Astrocyte (in vitro differentiated cells and primary cell): ENCODE data around the gene FTH1. TPM values are rescaled to one million over a fixed set of nuclear protein-coding genes. Genes with fewer than 3 reads are reported as not detected.
A peak's percentile ranks its signal among the peaks of the same experiment; 100 is the strongest.

Experiments used
- DNase-seq: peaks from one replicate; pipeline ENCODE4 v3.0.0-alpha.2; 2010; ENCODE audit warnings: low read depth
- FAIRE-seq: peaks from 2 replicates; lab custom pipeline; 2011; peaks lifted over from hg19 to GRCh38; lab: Jason Lieb, UNC
- H2AFZ ChIP-seq: 2 replicates; pipeline ENCODE4 v1.6.0; 2012; ENCODE audit warnings: low read depth, low read length, inconsistent platforms
- H3K27ac ChIP-seq: 2 replicates; pipeline ENCODE4 v1.5.1; 2011; ENCODE audit warnings: low read depth, low read length, inconsistent platforms
- H3K27me3 ChIP-seq: 2 replicates; pipeline ENCODE4 v1.6.0; 2011; ENCODE audit warnings: low read length, inconsistent platforms; ENCODE audit not compliant: insufficient read depth
- H3K36me3 ChIP-seq: 2 replicates; pipeline ENCODE4 v1.5.1; 2011; ENCODE audit warnings: low read length, inconsistent platforms; ENCODE audit not compliant: insufficient read depth
- H3K4me1 ChIP-seq: 2 replicates; pipeline ENCODE4 v1.5.1; 2011; ENCODE audit warnings: low read length, inconsistent platforms; ENCODE audit not compliant: insufficient read depth
- H3K4me2 ChIP-seq: 2 replicates; pipeline ENCODE4 v1.6.0; 2012; ENCODE audit warnings: low read length, inconsistent platforms
- H3K4me3 ChIP-seq: 2 replicates; pipeline ENCODE4 v1.5.1; 2011; ENCODE audit warnings: low read depth, mild to moderate bottlenecking, low read length, inconsistent platforms; ENCODE audit not compliant: insufficient read depth
- H3K79me2 ChIP-seq: 2 replicates; pipeline ENCODE4 v1.6.0; 2012; ENCODE audit warnings: mild to moderate bottlenecking, low read length, inconsistent platforms; ENCODE audit not compliant: insufficient read depth
- H3K9ac ChIP-seq: 2 replicates; pipeline ENCODE4 v1.6.0; 2012; ENCODE audit warnings: mild to moderate bottlenecking, low read length, inconsistent platforms
- H3K9me3 ChIP-seq: 2 replicates; pipeline ENCODE4 v1.5.1; 2012; ENCODE audit warnings: low read depth, mild to moderate bottlenecking, low read length, inconsistent platforms; ENCODE audit not compliant: insufficient read depth
- H4K20me1 ChIP-seq: 2 replicates; pipeline ENCODE4 v1.6.0; 2012; ENCODE audit warnings: low read length, inconsistent platforms; ENCODE audit not compliant: insufficient read depth
- H3K27ac Mint-ChIP-seq: one replicate; pipeline ENCODE4 v1.8.0; 2021; ENCODE audit warnings: mild to moderate bottlenecking, mixed read lengths; ENCODE audit not compliant: unreplicated experiment
- H3K27me3 Mint-ChIP-seq: one replicate; pipeline ENCODE4 v1.8.0; 2021; ENCODE audit warnings: low read depth, mixed read lengths; ENCODE audit not compliant: unreplicated experiment
- H3K36me3 Mint-ChIP-seq: one replicate; pipeline ENCODE4 v1.8.0; 2021; ENCODE audit warnings: low read depth, mixed read lengths; ENCODE audit not compliant: unreplicated experiment
- H3K4me1 Mint-ChIP-seq: one replicate; pipeline ENCODE4 v1.8.0; 2021; ENCODE audit warnings: low read depth, mixed read lengths; ENCODE audit not compliant: unreplicated experiment
- H3K4me3 Mint-ChIP-seq: one replicate; pipeline ENCODE4 v1.8.0; 2021; ENCODE audit warnings: mild to moderate bottlenecking, moderate library complexity, mixed read lengths; ENCODE audit not compliant: unreplicated experiment
- H3K9me3 Mint-ChIP-seq: one replicate; pipeline ENCODE4 v1.8.0; 2021; ENCODE audit warnings: mild to moderate bottlenecking, mixed read lengths; ENCODE audit not compliant: unreplicated experiment
- EZH2 ChIP-seq: IDR thresholded peaks from 2 replicates; pipeline ENCODE4 v1.6.1; 2012; ENCODE audit warnings: mild to moderate bottlenecking, low read length, inconsistent platforms; ENCODE audit not compliant: insufficient read depth
- total RNA-seq: library from RNA; stranded (reverse); gene quantifications from 2 replicates; pipeline ENCODE4 v1.2.1, GENCODE V29; 2021
- TF ChIP-seq, protein P1 (sequence below): IDR thresholded peaks from 2 replicates; pipeline ENCODE4 v1.5.1; 2011; ENCODE audit warnings: low read depth, mild to moderate bottlenecking, inconsistent platforms, low read length, moderate library complexity; ENCODE audit not compliant: insufficient read depth

The FTH1 gene
- total RNA-seq, 1 donor from 2014 or later: 2,092 TPM

DNA sequence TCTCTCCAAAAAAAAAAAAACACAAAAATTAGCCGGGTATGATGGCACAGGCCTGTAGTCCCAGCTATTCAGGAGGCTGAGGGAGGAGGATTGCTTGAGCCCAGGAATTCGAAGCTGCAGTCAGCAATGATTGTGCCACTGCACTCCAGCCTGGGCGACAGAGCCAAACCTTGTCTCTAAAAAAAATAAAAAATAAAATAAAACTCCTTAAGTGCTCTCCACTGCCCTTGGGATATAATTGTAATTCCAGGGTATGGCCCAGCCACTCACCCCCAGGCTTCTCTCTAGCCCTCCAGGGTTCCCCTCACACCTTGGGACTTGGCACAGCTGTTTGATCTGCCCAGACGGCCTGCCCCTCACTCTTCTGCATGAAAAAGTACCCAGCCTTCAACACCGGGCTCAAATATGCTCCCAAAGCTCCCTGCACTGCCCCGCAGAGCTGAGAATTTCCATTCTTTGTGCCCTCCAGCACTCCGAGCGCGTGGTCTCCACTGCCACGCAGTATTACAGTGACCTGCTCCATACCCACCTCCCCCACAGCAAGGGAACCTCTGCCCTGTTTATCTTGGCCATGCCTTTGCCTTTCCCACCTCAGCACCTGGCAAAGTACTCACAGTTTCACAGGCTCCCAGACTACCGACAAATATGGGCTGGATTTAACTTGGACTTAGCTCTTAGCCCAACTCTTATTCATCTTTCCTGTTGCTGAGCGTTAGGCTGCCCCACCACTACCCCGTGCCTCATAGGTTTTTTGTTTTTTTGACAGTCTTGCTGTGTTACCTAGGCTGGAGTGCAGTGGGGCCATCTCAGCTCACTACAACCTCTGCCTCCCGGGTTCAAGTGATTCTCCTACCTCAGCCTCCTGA, 7.6 kb upstream of the FTH1 start:
- no peak overlapping the region for H3K4me3 Mint-ChIP-seq
- no peak overlapping the region for H3K9ac ChIP-seq
- FAIRE-seq: no peak
- DNase-seq: peak; percentile 29
- H3K79me2 ChIP-seq: no peaks in the 10 kb centered on the region
- H3K27me3 ChIP-seq: no peaks in the 10 kb centered on the region
- no peaks in the 10 kb centered on the region for H3K36me3 ChIP-seq
- H3K4me3 ChIP-seq: no peak overlapping the region
- H3K27me3 Mint-ChIP-seq: peaks cover 18% of the 10 kb centered on the region
- H3K27ac ChIP-seq: no peak overlapping the region
- no peaks in the 10 kb centered on the region for H3K9me3 ChIP-seq
- no peaks in the 10 kb centered on the region for H3K36me3 Mint-ChIP-seq
- no peak for TF ChIP-seq EZH2
- TF ChIP-seq, protein P1, sequence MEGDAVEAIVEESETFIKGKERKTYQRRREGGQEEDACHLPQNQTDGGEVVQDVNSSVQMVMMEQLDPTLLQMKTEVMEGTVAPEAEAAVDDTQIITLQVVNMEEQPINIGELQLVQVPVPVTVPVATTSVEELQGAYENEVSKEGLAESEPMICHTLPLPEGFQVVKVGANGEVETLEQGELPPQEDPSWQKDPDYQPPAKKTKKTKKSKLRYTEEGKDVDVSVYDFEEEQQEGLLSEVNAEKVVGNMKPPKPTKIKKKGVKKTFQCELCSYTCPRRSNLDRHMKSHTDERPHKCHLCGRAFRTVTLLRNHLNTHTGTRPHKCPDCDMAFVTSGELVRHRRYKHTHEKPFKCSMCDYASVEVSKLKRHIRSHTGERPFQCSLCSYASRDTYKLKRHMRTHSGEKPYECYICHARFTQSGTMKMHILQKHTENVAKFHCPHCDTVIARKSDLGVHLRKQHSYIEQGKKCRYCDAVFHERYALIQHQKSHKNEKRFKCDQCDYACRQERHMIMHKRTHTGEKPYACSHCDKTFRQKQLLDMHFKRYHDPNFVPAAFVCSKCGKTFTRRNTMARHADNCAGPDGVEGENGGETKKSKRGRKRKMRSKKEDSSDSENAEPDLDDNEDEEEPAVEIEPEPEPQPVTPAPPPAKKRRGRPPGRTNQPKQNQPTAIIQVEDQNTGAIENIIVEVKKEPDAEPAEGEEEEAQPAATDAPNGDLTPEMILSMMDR: no peak
- H4K20me1 ChIP-seq: no peaks in the 10 kb centered on the region
- peaks cover 42% of the 10 kb centered on the region for H3K4me1 Mint-ChIP-seq
- no peak overlapping the region for H3K4me2 ChIP-seq
- peaks cover 31% of the 10 kb centered on the region for H3K4me1 ChIP-seq
- no peak overlapping the region for H3K27ac Mint-ChIP-seq
- H2AFZ ChIP-seq: peak overlapping the region; percentile 7
- H3K9me3 Mint-ChIP-seq: no peaks in the 10 kb centered on the region

DNA sequence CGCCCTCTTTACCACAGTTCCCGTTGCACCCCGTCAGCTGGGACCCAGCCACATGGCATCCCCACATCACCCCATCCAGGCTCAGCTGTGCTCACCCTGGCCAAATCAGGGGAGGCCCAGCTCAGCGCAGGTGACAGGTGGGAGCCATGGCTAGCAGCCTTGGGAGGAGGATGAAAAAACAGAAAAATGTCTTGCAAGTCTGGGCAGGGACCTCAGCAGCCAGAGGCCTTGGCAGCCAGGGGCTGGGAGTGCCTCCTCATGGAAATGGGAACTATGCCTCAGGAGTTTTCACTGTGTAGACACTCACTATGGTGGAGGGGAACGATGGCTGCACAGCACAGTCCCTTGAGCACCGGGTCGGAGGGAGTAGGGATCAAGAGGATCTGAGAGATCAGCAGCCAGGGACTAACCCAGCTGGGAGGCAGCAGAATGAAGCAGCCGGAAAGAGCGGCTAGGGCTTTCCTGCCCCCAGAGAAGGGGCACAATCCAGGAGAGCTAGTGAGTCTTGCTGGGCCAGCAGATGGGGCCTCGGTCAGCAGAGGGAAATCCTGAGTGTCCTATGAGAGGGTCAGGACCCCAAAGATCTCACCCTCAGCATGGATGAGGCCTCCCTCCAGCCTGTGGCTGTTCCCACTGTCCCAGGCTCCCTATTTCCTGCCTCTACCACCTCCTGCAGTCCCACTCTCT, 6.2 kb upstream of the FTH1 start:
- Mint-ChIP-seq H3K27me3 (peaks cover 8% of the 10 kb centered on the region), H3K27ac (peak overlapping the region; percentile 92), H3K36me3 (no peaks in the 10 kb centered on the region), H3K4me1 (peaks cover 50% of the 10 kb centered on the region), H3K9me3 (no peaks in the 10 kb centered on the region), H3K4me3 (peak overlapping the region; percentile 56)
- Histone ChIP-seq H3K9ac (peak overlapping the region; percentile 75), H3K4me2 (no peak overlapping the region), H4K20me1 (no peaks in the 10 kb centered on the region), H3K27ac (peak overlapping the region; percentile 90), H3K27me3 (no peaks in the 10 kb centered on the region), H3K9me3 (no peaks in the 10 kb centered on the region), H3K36me3 (no peaks in the 10 kb centered on the region), H2AFZ (no peak overlapping the region), H3K4me1 (peaks cover 38% of the 10 kb centered on the region), H3K79me2 (peaks cover 4% of the 10 kb centered on the region), H3K4me3 (no peak overlapping the region)
- TF ChIP-seq, protein P1: no peak
- TF ChIP-seq EZH2: no peak
- FAIRE-seq: no peak
- no peak for DNase-seq
